ENCODE results near the gene KCNAB1. TPM values are rescaled to one million over a fixed set of nuclear protein-coding genes. Genes with fewer than 3 reads are reported as not detected.

KCNAB1 gene
- total RNA-seq, 1 experiment from 2014 or later, result 1.0 TPM

DNA sequence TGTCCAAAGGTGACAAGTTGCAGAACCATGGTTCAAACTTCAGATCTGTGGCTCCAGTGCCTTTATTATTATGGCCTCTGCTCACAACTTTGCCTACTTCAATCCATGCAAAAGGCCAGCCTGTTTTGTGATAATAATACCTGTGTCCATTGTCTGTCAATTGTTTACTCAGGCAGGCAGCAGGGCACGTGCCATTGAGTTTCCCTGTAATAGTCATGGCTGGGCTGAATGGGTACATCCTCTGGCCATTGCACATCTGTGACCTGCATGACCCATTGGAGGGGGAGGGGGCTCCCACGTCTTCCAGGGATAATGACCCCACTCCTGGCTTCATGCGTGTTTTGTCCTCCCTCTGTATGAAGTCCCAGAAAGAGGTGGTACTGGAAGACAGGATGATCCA is 219.1 kb downstream of the KCNAB1 start (continued):
- TF ChIP-seq, protein P1, sequence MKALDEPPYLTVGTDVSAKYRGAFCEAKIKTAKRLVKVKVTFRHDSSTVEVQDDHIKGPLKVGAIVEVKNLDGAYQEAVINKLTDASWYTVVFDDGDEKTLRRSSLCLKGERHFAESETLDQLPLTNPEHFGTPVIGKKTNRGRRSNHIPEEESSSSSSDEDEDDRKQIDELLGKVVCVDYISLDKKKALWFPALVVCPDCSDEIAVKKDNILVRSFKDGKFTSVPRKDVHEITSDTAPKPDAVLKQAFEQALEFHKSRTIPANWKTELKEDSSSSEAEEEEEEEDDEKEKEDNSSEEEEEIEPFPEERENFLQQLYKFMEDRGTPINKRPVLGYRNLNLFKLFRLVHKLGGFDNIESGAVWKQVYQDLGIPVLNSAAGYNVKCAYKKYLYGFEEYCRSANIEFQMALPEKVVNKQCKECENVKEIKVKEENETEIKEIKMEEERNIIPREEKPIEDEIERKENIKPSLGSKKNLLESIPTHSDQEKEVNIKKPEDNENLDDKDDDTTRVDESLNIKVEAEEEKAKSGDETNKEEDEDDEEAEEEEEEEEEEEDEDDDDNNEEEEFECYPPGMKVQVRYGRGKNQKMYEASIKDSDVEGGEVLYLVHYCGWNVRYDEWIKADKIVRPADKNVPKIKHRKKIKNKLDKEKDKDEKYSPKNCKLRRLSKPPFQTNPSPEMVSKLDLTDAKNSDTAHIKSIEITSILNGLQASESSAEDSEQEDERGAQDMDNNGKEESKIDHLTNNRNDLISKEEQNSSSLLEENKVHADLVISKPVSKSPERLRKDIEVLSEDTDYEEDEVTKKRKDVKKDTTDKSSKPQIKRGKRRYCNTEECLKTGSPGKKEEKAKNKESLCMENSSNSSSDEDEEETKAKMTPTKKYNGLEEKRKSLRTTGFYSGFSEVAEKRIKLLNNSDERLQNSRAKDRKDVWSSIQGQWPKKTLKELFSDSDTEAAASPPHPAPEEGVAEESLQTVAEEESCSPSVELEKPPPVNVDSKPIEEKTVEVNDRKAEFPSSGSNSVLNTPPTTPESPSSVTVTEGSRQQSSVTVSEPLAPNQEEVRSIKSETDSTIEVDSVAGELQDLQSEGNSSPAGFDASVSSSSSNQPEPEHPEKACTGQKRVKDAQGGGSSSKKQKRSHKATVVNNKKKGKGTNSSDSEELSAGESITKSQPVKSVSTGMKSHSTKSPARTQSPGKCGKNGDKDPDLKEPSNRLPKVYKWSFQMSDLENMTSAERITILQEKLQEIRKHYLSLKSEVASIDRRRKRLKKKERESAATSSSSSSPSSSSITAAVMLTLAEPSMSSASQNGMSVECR (CRISPR knock-in tag; IDR thresholded peaks at IDR 0.05; ENCODE audit: borderline replicate concordance), result no peak

DNA sequence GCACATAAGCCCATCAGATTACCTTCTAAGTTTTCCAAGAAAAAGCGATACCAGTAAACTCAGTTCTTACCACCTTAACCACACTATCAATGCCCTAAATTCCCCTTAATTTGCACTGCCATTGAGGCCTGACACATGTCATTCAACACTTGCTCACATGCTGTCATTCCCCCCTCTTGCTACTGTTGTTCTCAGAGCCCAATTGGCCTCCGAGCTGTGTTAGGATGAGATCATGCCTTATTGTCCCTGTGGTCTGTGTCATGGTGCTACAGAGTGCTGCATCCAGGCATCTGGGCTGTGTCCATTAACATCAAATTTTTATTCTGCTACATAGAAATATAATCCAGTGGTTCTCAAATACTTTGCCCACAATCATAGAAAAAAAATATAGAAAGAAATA is 221.0 kb downstream of the KCNAB1 start:
- ATAC-seq, result no peak
- CTCF ChIA-PET, result no interaction called here
- no peaks in the 10 kb centered on the region for H3K36me3 Mint-ChIP-seq

More for the DNA sequence above, 221.0 kb downstream of the KCNAB1 start:
- Mint-ChIP-seq H3K9me3 (no peaks in the 10 kb centered on the region), H3K27me3 (ENCODE audit: low read depth) (no peaks in the 10 kb centered on the region), H3K4me3 (no peak overlapping the region), H3K4me1 (peaks cover 7% of the 10 kb centered on the region), H3K27ac (no peak overlapping the region)
- TF ChIP-seq ZNF219 (CRISPR knock-in tag; IDR thresholded peaks at IDR 0.05; ENCODE audit: borderline replicate concordance), result no peak
- TF ChIP-seq JAZF1 (CRISPR knock-in tag; IDR thresholded peaks at IDR 0.05), result no peak
- TF ChIP-seq FOXP1 (CRISPR knock-in tag; IDR thresholded peaks at IDR 0.05; ENCODE audit: borderline replicate concordance), result no peak
- no peak for TF ChIP-seq RELA (CRISPR knock-in tag; IDR thresholded peaks at IDR 0.05; ENCODE audit: borderline replicate concordance)
- TF ChIP-seq, protein P2, sequence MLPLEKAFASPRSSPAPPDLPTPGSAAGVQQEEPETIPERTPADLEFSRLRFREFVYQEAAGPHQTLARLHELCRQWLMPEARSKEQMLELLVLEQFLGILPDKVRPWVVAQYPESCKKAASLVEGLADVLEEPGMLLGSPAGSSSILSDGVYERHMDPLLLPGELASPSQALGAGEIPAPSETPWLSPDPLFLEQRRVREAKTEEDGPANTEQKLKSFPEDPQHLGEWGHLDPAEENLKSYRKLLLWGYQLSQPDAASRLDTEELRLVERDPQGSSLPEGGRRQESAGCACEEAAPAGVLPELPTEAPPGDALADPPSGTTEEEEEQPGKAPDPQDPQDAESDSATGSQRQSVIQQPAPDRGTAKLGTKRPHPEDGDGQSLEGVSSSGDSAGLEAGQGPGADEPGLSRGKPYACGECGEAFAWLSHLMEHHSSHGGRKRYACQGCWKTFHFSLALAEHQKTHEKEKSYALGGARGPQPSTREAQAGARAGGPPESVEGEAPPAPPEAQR (CRISPR knock-in tag; IDR thresholded peaks at IDR 0.05), result no peak
- TF ChIP-seq, protein P3, sequence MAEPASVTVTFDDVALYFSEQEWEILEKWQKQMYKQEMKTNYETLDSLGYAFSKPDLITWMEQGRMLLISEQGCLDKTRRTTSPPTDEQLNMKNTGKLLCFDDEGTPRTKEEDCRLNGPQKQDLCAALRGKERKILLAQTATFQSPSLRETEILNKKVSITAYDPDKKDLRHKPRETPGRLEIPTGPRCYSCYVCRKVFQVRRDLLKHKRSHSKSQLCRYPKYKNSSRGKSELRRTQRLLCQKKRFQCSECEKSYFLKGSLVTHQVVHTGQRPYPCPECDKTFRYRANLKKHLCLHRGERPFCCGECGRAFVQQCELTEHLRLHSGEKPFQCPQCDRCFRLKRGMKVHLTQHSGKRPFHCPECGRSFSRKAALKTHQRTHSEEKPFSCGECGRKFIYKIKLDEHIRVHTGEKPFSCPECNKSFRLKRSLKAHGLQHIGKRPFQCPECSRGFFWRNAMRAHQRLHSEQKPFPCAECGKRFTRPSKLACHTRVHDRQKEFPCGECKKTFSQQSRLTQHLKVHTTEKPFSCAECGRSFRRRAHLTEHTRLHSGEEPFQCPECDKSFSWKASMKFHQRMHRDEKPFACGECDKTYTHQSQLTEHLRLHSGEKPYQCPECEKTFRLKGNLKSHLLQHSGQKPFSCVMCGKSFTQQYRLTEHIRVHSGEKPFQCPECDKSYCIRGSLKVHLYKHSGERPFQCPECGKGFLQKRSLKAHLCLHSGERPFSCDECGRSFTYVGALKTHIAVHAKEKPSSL (CRISPR knock-in tag; conservative IDR thresholded peaks at IDR 0.05), result no peak
- TF ChIP-seq, protein P4, sequence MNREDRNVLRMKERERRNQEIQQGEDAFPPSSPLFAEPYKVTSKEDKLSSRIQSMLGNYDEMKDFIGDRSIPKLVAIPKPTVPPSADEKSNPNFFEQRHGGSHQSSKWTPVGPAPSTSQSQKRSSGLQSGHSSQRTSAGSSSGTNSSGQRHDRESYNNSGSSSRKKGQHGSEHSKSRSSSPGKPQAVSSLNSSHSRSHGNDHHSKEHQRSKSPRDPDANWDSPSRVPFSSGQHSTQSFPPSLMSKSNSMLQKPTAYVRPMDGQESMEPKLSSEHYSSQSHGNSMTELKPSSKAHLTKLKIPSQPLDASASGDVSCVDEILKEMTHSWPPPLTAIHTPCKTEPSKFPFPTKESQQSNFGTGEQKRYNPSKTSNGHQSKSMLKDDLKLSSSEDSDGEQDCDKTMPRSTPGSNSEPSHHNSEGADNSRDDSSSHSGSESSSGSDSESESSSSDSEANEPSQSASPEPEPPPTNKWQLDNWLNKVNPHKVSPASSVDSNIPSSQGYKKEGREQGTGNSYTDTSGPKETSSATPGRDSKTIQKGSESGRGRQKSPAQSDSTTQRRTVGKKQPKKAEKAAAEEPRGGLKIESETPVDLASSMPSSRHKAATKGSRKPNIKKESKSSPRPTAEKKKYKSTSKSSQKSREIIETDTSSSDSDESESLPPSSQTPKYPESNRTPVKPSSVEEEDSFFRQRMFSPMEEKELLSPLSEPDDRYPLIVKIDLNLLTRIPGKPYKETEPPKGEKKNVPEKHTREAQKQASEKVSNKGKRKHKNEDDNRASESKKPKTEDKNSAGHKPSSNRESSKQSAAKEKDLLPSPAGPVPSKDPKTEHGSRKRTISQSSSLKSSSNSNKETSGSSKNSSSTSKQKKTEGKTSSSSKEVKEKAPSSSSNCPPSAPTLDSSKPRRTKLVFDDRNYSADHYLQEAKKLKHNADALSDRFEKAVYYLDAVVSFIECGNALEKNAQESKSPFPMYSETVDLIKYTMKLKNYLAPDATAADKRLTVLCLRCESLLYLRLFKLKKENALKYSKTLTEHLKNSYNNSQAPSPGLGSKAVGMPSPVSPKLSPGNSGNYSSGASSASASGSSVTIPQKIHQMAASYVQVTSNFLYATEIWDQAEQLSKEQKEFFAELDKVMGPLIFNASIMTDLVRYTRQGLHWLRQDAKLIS (CRISPR knock-in tag; IDR thresholded peaks at IDR 0.05; ENCODE audit: borderline replicate concordance), result no peak
- TF ChIP-seq, protein P5, sequence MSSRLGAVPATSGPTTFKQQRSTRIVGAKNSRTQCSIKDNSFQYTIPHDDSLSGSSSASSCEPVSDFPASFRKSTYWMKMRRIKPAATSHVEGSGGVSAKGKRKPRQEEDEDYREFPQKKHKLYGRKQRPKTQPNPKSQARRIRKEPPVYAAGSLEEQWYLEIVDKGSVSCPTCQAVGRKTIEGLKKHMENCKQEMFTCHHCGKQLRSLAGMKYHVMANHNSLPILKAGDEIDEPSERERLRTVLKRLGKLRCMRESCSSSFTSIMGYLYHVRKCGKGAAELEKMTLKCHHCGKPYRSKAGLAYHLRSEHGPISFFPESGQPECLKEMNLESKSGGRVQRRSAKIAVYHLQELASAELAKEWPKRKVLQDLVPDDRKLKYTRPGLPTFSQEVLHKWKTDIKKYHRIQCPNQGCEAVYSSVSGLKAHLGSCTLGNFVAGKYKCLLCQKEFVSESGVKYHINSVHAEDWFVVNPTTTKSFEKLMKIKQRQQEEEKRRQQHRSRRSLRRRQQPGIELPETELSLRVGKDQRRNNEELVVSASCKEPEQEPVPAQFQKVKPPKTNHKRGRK (CRISPR knock-in tag; IDR thresholded peaks at IDR 0.05; ENCODE audit: borderline replicate concordance), result no peak
- no peak for TF ChIP-seq MXD4 (CRISPR knock-in tag; IDR thresholded peaks at IDR 0.05; ENCODE audit: borderline replicate concordance)
- TF ChIP-seq OVOL2 (CRISPR knock-in tag; IDR thresholded peaks at IDR 0.05; ENCODE audit: borderline replicate concordance), result no peak
- DNase-seq (ENCODE audit: low spot score), result no peak
- POLR2A ChIA-PET, result no interaction called here

Data from WTC11 (cell line).